ENCODE data around the gene DPP3. TPM values are rescaled to one million over a fixed set of nuclear protein-coding genes. Genes with fewer than 3 reads are reported as not detected.
A peak's percentile ranks its signal among the peaks of the same experiment; 100 is the strongest.

The DPP3 gene
- total and polyA plus RNA-seq, 9 donors: 18.5 to 27.2 (median 23.0) TPM

- no peak for DNase-seq
- H3K4me1 ChIP-seq (ENCODE audit: control insufficient read depth, insufficient read depth, low read length): peaks cover 12% of the 10 kb centered on the region
- no peaks in the 10 kb centered on the region for H3K9me3 ChIP-seq (replicated peaks; ENCODE audit: control insufficient read depth, low read depth, low read length)
- 94% methylated on average over 5 of the region's 16 CpGs for WGBS (ENCODE audit: insufficient coverage)
- no peaks in the 10 kb centered on the region for H3K27me3 ChIP-seq (ENCODE audit: control insufficient read depth, insufficient read depth, low read length)
- H3K27ac ChIP-seq (ENCODE audit: low read length): no peak overlapping the region
- no peak overlapping the region for H3K4me3 ChIP-seq (ENCODE audit: low read length)
- H3K36me3 ChIP-seq (ENCODE audit: control insufficient read depth, insufficient read depth, low read length): peaks cover 43% of the 10 kb centered on the region
These were observed 9.1 kb upstream of the DPP3 start for GRCh38 chr11:66471142-66471541.

GRCh38 chr11:66472054-66472453 lies 8.2 kb upstream of the DPP3 start:
- peaks cover 43% of the 10 kb centered on the region for H3K36me3 ChIP-seq (ENCODE audit: control insufficient read depth, insufficient read depth, low read length)
- H3K4me1 ChIP-seq (ENCODE audit: control insufficient read depth, insufficient read depth, low read length): peaks cover 15% of the 10 kb centered on the region
- no peak overlapping the region for H3K27ac ChIP-seq (ENCODE audit: low read length)
- no peak for DNase-seq
- no peak overlapping the region for H3K4me3 ChIP-seq (ENCODE audit: low read length)
- no peaks in the 10 kb centered on the region for H3K27me3 ChIP-seq (ENCODE audit: control insufficient read depth, insufficient read depth, low read length)
- H3K9me3 ChIP-seq (replicated peaks; ENCODE audit: control insufficient read depth, low read depth, low read length): no peaks in the 10 kb centered on the region
- 91% methylated on average over 6 of the region's 9 CpGs for WGBS (ENCODE audit: insufficient coverage)

DNA sequence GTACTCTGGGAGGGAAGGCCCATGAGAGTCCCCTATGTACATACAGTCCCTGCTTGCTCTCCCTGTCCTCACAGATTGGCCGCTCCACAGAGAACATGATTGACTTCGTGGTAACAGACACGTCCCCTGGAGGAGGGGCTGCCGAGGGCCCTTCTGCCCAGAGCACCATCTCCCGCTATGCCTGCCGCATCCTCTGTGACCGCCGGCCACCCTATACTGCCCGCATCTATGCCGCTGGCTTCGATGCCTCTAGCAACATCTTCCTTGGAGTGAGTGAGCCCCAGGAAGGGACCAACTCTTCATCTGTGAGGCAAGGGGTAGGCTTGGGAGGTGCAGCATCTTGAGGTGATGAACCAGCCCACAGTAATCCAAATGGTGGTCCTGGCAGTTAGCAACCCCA lies 7.1 kb upstream of the DPP3 start:
- Histone ChIP-seq H3K27me3 (ENCODE audit: control insufficient read depth, insufficient read depth, low read length) (no peaks in the 10 kb centered on the region), H3K27ac (ENCODE audit: low read length) (no peak overlapping the region), H3K4me3 (ENCODE audit: low read length) (no peak overlapping the region), H3K9me3 (replicated peaks; ENCODE audit: control insufficient read depth, low read depth, low read length) (no peaks in the 10 kb centered on the region), H3K36me3 (ENCODE audit: control insufficient read depth, insufficient read depth, low read length) (peaks cover 43% of the 10 kb centered on the region), H3K4me1 (ENCODE audit: control insufficient read depth, insufficient read depth, low read length) (peaks cover 17% of the 10 kb centered on the region)
- 93% methylated on average over 10 of the region's 11 CpGs for WGBS (ENCODE audit: insufficient coverage)
- DNase-seq: no peak

- H3K9me3 ChIP-seq (replicated peaks; ENCODE audit: control insufficient read depth, low read depth, low read length): no peaks in the 10 kb centered on the region
- no peaks in the 10 kb centered on the region for H3K27me3 ChIP-seq (ENCODE audit: control insufficient read depth, insufficient read depth, low read length)
- DNase-seq: no peak
- no peak overlapping the region for H3K27ac ChIP-seq (ENCODE audit: low read length)
- H3K4me1 ChIP-seq (ENCODE audit: control insufficient read depth, insufficient read depth, low read length): peaks cover 23% of the 10 kb centered on the region
- peaks cover 43% of the 10 kb centered on the region for H3K36me3 ChIP-seq (ENCODE audit: control insufficient read depth, insufficient read depth, low read length)
- WGBS (ENCODE audit: insufficient coverage): 87% methylated on average over 20 of the region's 20 CpGs
- no peak overlapping the region for H3K4me3 ChIP-seq (ENCODE audit: low read length)
These were observed 6.4 kb upstream of the DPP3 start for GRCh38 chr11:66473608-66474515.

DNA sequence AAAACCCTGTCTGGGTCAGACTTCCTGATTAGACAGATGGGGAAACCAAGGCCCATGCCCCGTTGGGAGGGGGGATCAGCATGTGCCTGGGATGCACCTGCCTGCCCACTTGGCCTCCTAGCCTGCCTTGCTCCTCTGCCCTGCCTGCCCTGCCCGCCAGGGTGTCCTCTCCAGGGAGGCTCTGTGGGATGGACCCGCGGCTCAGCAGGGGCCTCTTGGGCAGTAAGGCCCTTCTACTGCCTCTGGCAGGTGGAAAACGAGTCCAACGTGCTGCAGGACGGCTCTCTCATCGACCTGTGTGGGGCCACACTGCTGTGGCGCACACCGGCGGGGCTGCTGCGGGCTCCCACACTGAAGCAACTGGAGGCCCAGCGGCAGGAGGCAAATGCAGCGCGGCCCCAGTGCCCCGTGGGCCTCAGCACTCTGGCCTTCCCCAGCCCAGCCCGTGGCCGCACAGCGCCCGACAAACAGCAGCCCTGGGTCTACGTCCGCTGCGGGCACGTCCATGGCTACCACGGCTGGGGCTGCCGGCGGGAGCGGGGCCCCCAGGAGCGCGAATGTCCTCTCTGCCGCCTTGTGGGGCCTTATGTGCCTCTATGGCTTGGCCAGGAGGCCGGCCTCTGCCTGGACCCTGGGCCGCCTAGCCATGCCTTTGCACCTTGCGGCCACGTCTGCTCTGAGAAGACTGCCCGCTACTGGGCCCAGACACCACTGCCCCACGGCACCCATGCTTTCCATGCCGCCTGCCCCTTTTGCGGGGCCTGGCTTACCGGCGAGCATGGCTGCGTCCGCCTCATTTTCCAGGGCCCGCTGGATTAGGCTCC lies 4.7 kb upstream of the DPP3 start:
- H3K4me1 ChIP-seq (ENCODE audit: control insufficient read depth, insufficient read depth, low read length): peaks cover 35% of the 10 kb centered on the region
- H3K27ac ChIP-seq (ENCODE audit: low read length): no peak overlapping the region
- H3K9me3 ChIP-seq (replicated peaks; ENCODE audit: control insufficient read depth, low read depth, low read length): no peaks in the 10 kb centered on the region
- H3K4me3 ChIP-seq (ENCODE audit: low read length): no peak overlapping the region
- peaks cover 39% of the 10 kb centered on the region for H3K36me3 ChIP-seq (ENCODE audit: control insufficient read depth, insufficient read depth, low read length)
- 91% methylated on average over 44 of the region's 44 CpGs for WGBS (ENCODE audit: insufficient coverage)
- H3K27me3 ChIP-seq (ENCODE audit: control insufficient read depth, insufficient read depth, low read length): no peaks in the 10 kb centered on the region
- no peak for DNase-seq

GRCh38 chr11:66476173-66476840 lies 3.9 kb upstream of the DPP3 start:
- no peak overlapping the region for H3K4me3 ChIP-seq (ENCODE audit: low read length)
- peaks cover 41% of the 10 kb centered on the region for H3K4me1 ChIP-seq (ENCODE audit: control insufficient read depth, insufficient read depth, low read length)
- H3K27me3 ChIP-seq (ENCODE audit: control insufficient read depth, insufficient read depth, low read length): no peaks in the 10 kb centered on the region
- H3K27ac ChIP-seq (ENCODE audit: low read length): no peak overlapping the region
- no peak for DNase-seq
- peaks cover 36% of the 10 kb centered on the region for H3K36me3 ChIP-seq (ENCODE audit: control insufficient read depth, insufficient read depth, low read length)
- H3K9me3 ChIP-seq (replicated peaks; ENCODE audit: control insufficient read depth, low read depth, low read length): no peaks in the 10 kb centered on the region
- WGBS (ENCODE audit: insufficient coverage): 69% methylated on average over 8 of the region's 10 CpGs

DNA sequence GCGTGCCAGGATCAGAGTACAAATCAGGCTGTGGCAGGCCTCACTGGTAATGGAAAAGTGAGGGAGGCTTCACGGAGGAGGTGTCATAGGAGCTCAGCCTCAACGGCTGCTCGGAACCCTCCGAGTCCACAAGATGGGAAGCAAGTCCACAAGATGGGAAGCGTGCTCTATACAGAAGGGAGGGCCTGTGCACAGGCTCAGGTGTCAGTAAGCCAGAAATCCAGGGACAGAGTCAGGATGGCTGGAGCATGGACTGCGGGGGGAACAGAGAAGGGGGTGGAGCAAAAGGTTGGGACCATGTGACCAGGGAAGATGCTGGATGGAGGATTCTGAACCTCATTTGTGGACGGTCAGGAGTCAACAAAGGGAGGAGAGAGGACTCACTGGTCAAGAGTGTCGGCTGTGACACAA lies 3.4 kb upstream of the DPP3 start:
- 32% methylated on average over 8 of the region's 9 CpGs for WGBS (ENCODE audit: insufficient coverage)
- DNase-seq: no peak
- no peak overlapping the region for H3K4me3 ChIP-seq (ENCODE audit: low read length)

GRCh38 chr11:66477263-66478201 lies 2.7 kb upstream of the DPP3 start:
- Histone ChIP-seq H3K4me1 (ENCODE audit: control insufficient read depth, insufficient read depth, low read length) (peaks cover 47% of the 10 kb centered on the region), H3K4me3 (ENCODE audit: low read length) (no peak overlapping the region), H3K9me3 (replicated peaks; ENCODE audit: control insufficient read depth, low read depth, low read length) (no peaks in the 10 kb centered on the region), H3K36me3 (ENCODE audit: control insufficient read depth, insufficient read depth, low read length) (peaks cover 26% of the 10 kb centered on the region), H3K27ac (ENCODE audit: low read length) (no peak overlapping the region), H3K27me3 (ENCODE audit: control insufficient read depth, insufficient read depth, low read length) (no peaks in the 10 kb centered on the region)
- no peak for DNase-seq
- 86% methylated on average over 8 of the region's 11 CpGs for WGBS (ENCODE audit: insufficient coverage)

More for the DNA sequence above, 3.4 kb upstream of the DPP3 start:
- Histone ChIP-seq H3K4me1 (ENCODE audit: control insufficient read depth, insufficient read depth, low read length) (peaks cover 43% of the 10 kb centered on the region), H3K27me3 (ENCODE audit: control insufficient read depth, insufficient read depth, low read length) (no peaks in the 10 kb centered on the region), H3K9me3 (replicated peaks; ENCODE audit: control insufficient read depth, low read depth, low read length) (no peaks in the 10 kb centered on the region), H3K36me3 (ENCODE audit: control insufficient read depth, insufficient read depth, low read length) (peaks cover 32% of the 10 kb centered on the region), H3K27ac (ENCODE audit: low read length) (no peak overlapping the region)

GRCh38 chr11:66478729-66479393 lies 1.4 kb upstream of the DPP3 start:
- peaks cover 47% of the 10 kb centered on the region for H3K4me1 ChIP-seq (ENCODE audit: control insufficient read depth, insufficient read depth, low read length)
- 0% methylated on average over 1 of the region's 8 CpGs for WGBS (ENCODE audit: insufficient coverage)
- peak overlapping the region; percentile 93 for H3K27ac ChIP-seq (ENCODE audit: low read length)
- H3K36me3 ChIP-seq (ENCODE audit: control insufficient read depth, insufficient read depth, low read length): peaks cover 12% of the 10 kb centered on the region
- no peak for DNase-seq
- no peaks in the 10 kb centered on the region for H3K9me3 ChIP-seq (replicated peaks; ENCODE audit: control insufficient read depth, low read depth, low read length)
- H3K27me3 ChIP-seq (ENCODE audit: control insufficient read depth, insufficient read depth, low read length): no peaks in the 10 kb centered on the region
- H3K4me3 ChIP-seq (ENCODE audit: low read length): peak overlapping the region; percentile 91
